ENCODE results near the gene FGD6.
"Not testable (repeated sequence)": the region's sequence is repeated elsewhere in the genome, so short reads cannot be mapped to it uniquely, and the experiment has no call there.

Gene FGD6

GRCh38 chr12:95173392-95174251 lies 43.6 kb downstream of the FGD6 start:
- no peak for DNase-seq

- no peak for DNase-seq
Measured at GRCh38 chr12:95169368-95169767, 47.9 kb downstream of the FGD6 start.

DNA sequence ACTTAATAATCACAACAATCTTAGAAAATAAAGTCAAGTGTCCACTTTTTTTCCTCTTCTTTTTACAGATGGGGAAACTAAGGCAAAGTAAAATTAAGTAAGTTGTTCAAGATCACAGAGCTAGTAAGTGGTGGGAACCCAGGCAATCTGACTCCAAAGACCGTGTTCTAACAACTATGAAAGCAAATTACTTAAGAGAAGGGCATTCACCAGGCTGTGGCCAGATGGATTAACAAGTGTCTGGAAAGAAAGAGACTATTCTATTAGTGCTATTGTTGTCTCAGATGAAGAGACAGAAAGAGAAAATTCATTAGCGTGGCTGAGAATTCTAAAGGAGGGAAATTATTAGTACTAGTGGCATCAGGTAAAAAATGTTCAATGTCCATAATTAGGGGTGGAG lies 48.5 kb downstream of the FGD6 start:
- DNase-seq: no peak

- no peak for DNase-seq
Measured at GRCh38 chr12:95164656-95165055, 52.6 kb downstream of the FGD6 start.

- no peak for DNase-seq
Measured at GRCh38 chr12:95158919-95159318, 58.3 kb downstream of the FGD6 start.

- DNase-seq: no peak
Measured at GRCh38 chr12:95151821-95152220, 65.4 kb downstream of the FGD6 start.

- no peak for DNase-seq
Measured at GRCh38 chr12:95151406-95151805, 65.9 kb downstream of the FGD6 start.

DNA sequence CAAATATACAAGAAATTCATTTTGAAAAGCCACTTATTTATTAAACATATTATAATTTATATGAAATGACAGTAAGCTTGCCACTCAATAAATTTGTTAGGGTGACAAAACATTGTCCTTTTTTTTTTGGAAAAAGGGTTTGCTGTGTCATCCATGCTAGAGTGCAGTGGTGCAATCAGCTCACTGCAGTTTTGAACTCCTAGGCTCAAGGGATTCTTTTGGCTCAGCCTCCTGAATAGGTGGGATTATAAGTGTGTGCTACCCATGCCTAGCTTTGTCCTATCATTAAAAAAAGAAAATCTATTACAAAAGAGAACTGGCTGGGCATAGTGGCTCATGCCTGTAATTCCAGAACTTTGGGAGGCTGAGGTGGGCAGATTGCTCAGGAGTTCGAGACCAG lies 66.8 kb downstream of the FGD6 start:
- no peak for DNase-seq

GRCh38 chr12:95147866-95148265 lies 69.4 kb downstream of the FGD6 start:
- no peak for DNase-seq

DNA sequence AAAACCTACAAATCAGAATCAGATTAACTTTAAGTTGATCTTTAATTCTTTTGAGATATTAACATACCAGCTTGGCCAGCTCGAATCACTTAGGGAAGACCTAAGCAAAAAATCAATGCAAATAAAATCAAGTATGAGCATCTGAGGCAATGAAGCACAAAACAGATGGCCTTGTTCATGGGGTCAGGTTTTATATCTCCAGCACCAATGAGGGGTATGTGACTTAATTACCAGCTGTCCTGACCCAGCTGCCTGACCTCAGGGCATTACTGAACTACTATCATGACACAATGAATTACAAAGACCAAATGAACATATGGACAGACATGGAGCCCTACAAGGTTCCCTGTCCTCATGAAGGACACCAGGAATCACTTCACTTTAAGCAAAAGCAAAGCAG lies 70.5 kb downstream of the FGD6 start:
- DNase-seq: no peak

DNA sequence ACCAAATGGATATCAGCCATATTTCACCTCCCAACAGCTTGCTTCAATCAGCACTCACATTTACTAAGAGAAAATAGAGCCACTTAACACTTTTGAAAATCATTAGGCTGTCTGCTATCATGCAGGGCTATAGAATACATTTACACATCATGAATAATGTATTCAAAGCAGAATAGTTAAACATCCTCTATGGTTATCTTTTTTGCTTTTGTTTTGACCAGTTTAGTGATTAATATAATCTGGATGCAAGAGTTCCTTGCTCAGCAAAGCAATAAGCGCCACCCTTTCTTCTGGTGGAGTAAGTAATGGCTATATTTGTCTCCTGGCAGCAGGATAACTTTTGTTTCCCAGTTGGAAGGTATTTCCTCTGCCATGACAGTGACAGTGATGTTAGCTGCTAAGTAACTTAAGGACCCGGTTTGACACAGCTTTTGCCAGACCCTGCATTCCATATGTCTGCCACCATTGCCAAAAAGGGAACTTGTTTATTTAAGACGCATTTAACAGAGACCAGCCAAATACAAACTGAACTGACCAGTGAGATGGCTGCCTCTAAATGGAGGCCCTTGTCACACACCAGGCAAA lies 73.6 kb downstream of the FGD6 start:
- no peak for DNase-seq

DNA sequence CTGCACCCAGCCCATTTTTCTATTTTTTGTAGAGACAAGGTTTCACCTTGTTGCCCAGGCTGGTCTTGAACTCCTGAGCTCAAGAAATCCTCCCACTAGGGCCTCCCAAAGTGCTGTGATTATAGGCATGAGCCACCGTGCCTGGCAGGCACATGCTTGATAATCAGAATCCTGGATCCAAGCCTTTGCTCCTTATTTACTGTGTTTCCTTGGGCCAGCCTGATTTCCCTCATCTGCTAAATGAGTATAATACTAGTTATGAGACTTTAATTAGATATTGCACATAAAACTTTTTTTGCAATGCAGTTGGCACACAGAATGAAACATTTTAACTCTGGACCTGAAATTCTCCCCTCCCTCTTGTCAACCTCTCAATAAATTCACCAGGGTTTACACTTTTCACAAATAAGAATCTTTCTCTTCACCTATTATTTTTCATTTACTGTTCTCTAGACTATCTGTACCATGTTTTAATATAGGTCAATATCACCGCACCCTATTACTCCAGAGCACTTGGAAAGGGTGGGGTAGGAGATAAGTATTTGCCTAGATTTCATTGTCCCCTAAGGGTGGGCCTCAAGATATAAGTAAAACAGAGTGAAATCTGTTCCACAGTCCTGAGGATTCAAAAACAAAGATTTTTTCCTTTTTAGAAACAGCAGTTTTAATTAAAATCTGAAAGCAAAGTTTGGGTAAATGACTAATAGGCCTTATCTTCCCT lies 74.7 kb downstream of the FGD6 start:
- DNase-seq: no peak

- no peak for DNase-seq
Measured at GRCh38 chr12:95141310-95141709, 76.0 kb downstream of the FGD6 start.

DNA sequence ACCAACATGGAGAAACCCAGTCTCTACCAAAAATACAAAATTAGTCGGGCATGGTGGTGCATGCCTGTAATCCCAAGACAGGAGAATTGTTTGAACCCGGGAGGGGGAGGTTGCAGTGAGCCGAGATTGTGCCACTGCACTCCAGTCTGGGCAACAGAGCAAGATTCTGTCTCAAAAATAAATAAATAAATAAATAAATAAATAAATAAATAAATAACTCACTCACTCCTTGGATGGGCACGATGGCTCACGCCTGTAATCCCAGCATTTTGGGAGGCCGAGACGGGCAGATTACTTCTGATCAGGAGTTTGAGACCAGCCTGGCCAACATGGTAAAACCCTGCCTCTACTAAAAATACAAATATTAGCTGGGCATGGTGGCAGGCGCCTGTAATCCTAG lies 79.2 kb downstream of the FGD6 start:
- DNase-seq: not testable (repeated sequence)

DNA sequence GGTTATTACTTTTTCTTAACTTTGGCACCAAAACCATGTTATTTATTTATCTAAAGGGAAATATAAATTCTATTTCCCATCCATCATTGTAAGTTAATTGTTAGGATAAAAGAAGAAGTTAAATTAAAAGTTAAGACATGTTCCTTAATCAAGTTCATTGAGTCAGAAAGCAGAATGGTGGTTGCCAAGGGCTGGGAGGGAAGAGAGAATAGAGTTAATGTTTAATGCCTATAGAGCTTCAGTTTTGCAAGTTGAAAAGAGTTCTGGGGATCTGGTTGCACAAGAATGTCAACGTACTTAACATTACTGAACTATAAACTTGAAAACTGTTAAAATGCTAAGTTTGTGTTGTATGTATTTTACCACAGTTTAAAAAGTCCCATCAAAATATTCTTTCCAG lies 80.7 kb downstream of the FGD6 start:
- no peak for DNase-seq

DNA sequence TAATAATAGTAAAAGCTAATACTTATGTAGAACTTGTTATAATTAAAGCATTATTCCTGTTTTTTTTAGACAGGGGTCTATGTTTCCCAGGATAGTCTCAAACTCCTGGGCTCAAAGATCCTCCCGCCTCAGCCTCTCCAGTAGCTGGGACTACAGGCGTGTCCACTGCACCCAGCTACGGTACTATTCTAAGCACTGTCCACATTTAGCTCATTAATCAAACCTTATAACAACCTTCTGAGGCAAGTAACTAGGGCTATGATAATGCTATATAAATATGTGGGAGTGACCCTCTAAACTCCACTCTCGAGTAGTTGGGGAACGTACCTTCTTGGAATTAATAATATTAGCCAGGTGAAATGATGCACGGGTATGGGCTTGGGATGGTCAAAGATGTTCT lies 83.2 kb downstream of the FGD6 start:
- no peak for DNase-seq

DNA sequence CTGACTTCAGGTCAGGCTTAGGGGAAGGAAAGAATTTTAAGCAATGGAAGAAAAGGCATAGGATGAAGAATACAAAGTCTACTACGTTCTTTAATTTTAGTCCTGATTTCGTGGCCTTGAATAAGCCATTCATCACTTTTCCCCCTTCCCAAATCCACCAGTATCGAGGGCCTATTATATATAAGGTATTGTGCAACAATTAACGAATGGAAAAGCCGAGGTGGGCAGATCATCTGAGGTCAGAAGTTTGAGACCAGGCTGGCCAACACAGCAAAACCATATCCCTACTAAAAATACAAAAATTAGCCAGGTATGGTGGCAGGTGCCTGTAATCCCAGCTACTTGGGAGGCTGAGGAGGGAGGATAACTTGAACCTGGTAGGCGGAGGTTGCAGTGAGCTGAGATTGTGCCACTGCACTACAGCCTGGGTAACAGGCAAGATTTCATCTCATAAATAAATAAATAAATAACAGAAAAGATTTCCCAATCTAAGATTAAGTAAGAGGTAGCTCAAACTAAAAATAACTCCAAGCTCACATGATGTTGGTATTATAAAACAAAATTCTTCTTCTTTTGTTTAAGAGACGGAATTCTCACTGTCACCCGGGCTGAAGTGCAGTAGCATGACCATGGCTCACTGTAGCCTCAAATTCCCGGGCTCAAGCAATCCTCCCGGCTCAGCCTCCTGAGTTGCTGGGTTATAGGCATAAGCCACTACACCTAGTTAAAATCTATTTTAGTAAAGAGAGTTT lies 85.5 kb downstream of the FGD6 start:
- no peak for DNase-seq

DNA sequence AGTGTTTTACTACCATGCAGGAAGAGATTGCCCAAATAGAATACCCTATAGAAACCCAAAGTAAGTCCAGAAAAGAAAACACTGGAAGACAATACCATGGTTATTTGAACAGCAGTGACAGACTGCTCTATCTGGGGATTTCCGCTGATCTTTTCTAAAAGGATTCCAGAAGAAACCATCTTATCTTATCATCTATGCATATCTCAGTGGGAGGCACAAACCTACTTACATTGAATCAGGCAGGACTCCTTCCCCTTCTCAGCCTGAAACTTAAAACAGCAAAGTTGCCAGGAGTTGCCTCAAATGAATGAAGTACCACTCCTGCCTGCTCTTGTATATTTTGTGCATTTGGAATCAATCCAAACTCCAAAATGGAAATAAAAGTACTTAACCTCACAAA lies 87.2 kb downstream of the FGD6 start:
- DNase-seq: no peak

DNA sequence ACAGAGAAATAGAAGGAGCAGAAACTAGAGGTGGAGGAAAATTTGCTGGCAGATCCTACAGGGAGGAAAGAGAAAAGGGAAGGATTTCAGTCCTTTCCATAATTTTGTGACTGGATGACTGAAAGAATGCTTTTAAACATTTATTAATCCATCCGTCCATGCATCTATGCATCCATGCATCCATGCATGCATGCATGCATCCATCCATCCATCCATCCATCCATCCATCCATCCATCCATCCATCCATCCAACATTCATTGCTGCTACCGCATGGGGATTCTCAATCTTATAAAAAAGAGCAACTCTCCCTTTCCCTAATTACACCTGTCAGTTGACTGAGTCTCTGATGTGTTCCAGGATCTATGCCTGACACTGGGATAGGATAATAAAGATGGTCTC lies 88.2 kb downstream of the FGD6 start:
- DNase-seq: no peak

- DNase-seq: no peak
Measured at GRCh38 chr12:95126736-95127135, 90.5 kb downstream of the FGD6 start.

DNA sequence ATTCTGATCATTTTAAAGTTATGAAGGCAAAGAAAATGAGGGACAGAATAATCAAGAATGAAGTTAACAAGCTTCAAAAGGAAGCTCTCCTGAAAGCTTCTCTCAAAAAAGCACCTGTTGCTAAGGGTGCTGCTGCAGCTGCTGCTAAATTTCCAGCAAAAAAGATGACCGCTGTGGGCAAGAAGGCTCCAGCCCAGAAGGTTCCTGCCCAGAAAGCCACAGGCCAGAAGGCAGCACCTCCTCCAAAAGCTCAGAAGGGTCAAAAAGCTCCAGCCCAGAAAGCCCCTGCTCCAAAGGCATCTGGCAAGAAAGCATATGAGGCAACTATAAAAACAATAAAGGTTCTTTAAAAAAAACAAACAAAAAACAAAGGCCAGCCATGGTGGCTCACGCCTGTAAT lies 91.2 kb downstream of the FGD6 start:
- no peak for DNase-seq

DNA sequence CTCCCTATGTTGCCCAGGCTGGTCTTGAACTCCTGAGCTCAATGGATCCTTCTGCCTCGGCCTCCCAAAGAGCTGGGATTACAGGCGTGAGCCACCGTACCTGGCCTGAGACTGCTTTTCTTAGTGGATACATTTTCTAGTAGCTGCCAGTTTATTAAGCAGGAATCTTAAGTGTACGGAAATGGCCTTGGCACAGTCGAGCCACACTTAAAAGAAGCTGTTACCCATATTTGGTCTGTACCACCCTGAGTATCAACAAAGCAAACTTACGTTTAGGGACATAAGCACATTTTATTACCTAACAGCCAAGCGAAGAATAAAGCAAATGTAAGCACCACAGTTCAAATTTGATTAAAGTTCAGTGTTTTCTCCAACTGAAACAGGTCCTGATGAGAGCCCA lies 93.2 kb downstream of the FGD6 start:
- no peak for DNase-seq

DNA sequence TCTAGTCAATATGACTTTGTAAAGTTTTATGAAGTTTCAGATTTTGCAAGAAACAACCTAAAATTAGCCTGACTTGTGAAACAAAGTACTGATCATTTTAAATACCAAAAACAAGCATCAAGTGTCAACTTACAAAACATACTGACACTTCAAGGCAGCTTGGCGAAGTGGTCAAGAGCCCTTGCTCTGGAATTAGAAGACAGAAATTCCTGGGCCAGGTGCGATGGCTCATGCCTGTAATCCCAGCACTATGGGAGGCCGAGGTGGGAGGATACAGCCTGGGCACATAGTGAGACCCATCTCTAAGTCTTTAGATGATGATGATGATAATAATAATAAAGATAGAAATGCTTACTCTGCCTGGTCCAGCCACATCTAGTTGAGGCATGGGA lies 98.5 kb downstream of the FGD6 start:
- no peak for DNase-seq
